Common myeloid progenitor, CD34-positive (primary cell): ENCODE results near the gene LRP8.

Source experiments
- CTCF ChIA-PET: fragments of 350-600 bp; sonication (Branson Sonifier 250); formaldehyde crosslinking; loops from one replicate; lab custom pipeline; 2021; ENCODE audit warnings: antibody characterized with exemption; lab: Charles Lee
- POLR2A ChIA-PET: fragments of 350-600 bp; sonication (Branson Sonifier 250); formaldehyde crosslinking; loops from one replicate; lab custom pipeline; 2021; ENCODE audit warnings: antibody characterized with exemption; lab: Charles Lee
- DNase-seq, 3 donors: peaks; one replicate each; pipeline versions ENCODE4 v3.0.0 to v3.0.0-alpha.2; 2013
- H3K27ac ChIP-seq, 2 experiments: 1 replicate in 1 of 2; 2 replicates in 1 of 2; pipeline ENCODE4 v1.7.0; 2013; ENCODE audit warnings: inconsistent platforms in 2 of 2, low read length in 2 of 2, mild to moderate bottlenecking in 2 of 2, low read depth in 1 of 2, moderate library complexity in 1 of 2; ENCODE audit not compliant: severe bottlenecking in 2 of 2, insufficient read depth in 1 of 2, poor library complexity in 1 of 2
- H3K27me3 ChIP-seq, 5 experiments: replicated peaks in 2 of 5; 1 replicate in 3 of 5; 2 replicates in 2 of 5; pipeline versions ENCODE4 v1.6.1 to v1.7.0; 2013; ENCODE audit warnings: low read length in 4 of 5, mild to moderate bottlenecking in 2 of 5, moderate library complexity in 2 of 5, inconsistent platforms in 1 of 5; ENCODE audit not compliant: insufficient read depth in 5 of 5, control insufficient read depth in 4 of 5
- H3K36me3 ChIP-seq, 4 experiments: 1 replicate in 2 of 4; 2 replicates in 2 of 4; pipeline versions ENCODE4 v1.6.1 to v1.7.0; 2013; ENCODE audit warnings: low read length in 3 of 4, control low read depth in 1 of 4, mild to moderate bottlenecking in 1 of 4; ENCODE audit not compliant: control insufficient read depth in 4 of 4, insufficient read depth in 4 of 4
- H3K4me1 ChIP-seq, 4 experiments: 1 replicate in 3 of 4; 2 replicates in 1 of 4; pipeline versions ENCODE4 v1.6.1 to v1.7.1; 2013; ENCODE audit warnings: low read length in 3 of 4, mild to moderate bottlenecking in 3 of 4, control low read depth in 1 of 4, inconsistent platforms in 1 of 4, moderate library complexity in 1 of 4; ENCODE audit not compliant: control insufficient read depth in 4 of 4, insufficient read depth in 4 of 4; ENCODE audit errors: control extremely low read depth in 1 of 4
- H3K4me3 ChIP-seq, 7 experiments: 1 replicate in 4 of 7; 2 replicates in 3 of 7; pipeline versions ENCODE4 v1.5.1 to v1.7.0; 2013; ENCODE audit warnings: mild to moderate bottlenecking in 7 of 7, low read length in 6 of 7, moderate library complexity in 6 of 7, inconsistent platforms in 2 of 7, low read depth in 2 of 7, control low read depth in 1 of 7; ENCODE audit not compliant: insufficient read depth in 4 of 7, control insufficient read depth in 1 of 7; ENCODE audit errors: extremely low read depth in 1 of 7
- H3K9me3 ChIP-seq, 5 experiments: 1 replicate in 4 of 5; 2 replicates in 1 of 5; pipeline versions ENCODE4 v1.6.1 to v1.7.1; 2013; ENCODE audit warnings: low read length in 4 of 5, mild to moderate bottlenecking in 2 of 5, inconsistent platforms in 1 of 5, low read depth in 1 of 5, moderate library complexity in 1 of 5; ENCODE audit not compliant: control insufficient read depth in 4 of 5, insufficient read depth in 2 of 5; ENCODE audit errors: control extremely low read depth in 1 of 5
- WGBS: methylation state at CpG from one replicate; pipeline ENCODE4 v1.1.5; 2013; ENCODE audit not compliant: insufficient coverage; 5-methylcytosine and 5-hydroxymethylcytosine counted together

LRP8 gene

GRCh38 chr1:53277326-53277725 is 50.5 kb downstream of the LRP8 start:
- DNase-seq = no peak
- ChIA-PET CTCF (interaction anchor here (0.9 to 7.1 kb wide), 16 partner anchors 9 to 196 kb away, joined by 3 to 124 read pairs (median 8); no protein-coding TSS in a partner anchor), POLR2A (no interaction called here)
- 92% methylated on average over 5 of the region's 5 CpGs for WGBS
- Histone ChIP-seq H3K4me1 (peaks cover 0 to 9% (median 0%) of the 10 kb centered on the region in 4 experiments), H3K4me3 (no peak overlapping the region), H3K27me3 (no peaks in the 10 kb centered on the region), H3K36me3 (peaks cover 2 to 94% (median 40%) of the 10 kb centered on the region in 4 experiments), H3K27ac (no peak overlapping the region), H3K9me3 (no peaks in the 10 kb centered on the region)

- H3K4me3 ChIP-seq = no peak overlapping the region
- H3K4me1 ChIP-seq = peaks cover 0 to 9% (median 0%) of the 10 kb centered on the region in 4 experiments
- no peak overlapping the region for H3K27ac ChIP-seq
- CTCF ChIA-PET = interaction anchor here (0.9 to 7.1 kb wide), 8 partner anchors 8 to 117 kb away, joined by 3 to 124 read pairs (median 13); no protein-coding TSS in a partner anchor
- WGBS = 98% methylated on average over 46 of the region's 46 CpGs
- H3K27me3 ChIP-seq = no peaks in the 10 kb centered on the region
- peaks cover 2 to 94% (median 41%) of the 10 kb centered on the region in 4 experiments for H3K36me3 ChIP-seq
- no peak for DNase-seq
- no peaks in the 10 kb centered on the region for H3K9me3 ChIP-seq
- POLR2A ChIA-PET = no interaction called here
Measured at GRCh38 chr1:53276902-53277281, 51.0 kb downstream of the LRP8 start.

DNA sequence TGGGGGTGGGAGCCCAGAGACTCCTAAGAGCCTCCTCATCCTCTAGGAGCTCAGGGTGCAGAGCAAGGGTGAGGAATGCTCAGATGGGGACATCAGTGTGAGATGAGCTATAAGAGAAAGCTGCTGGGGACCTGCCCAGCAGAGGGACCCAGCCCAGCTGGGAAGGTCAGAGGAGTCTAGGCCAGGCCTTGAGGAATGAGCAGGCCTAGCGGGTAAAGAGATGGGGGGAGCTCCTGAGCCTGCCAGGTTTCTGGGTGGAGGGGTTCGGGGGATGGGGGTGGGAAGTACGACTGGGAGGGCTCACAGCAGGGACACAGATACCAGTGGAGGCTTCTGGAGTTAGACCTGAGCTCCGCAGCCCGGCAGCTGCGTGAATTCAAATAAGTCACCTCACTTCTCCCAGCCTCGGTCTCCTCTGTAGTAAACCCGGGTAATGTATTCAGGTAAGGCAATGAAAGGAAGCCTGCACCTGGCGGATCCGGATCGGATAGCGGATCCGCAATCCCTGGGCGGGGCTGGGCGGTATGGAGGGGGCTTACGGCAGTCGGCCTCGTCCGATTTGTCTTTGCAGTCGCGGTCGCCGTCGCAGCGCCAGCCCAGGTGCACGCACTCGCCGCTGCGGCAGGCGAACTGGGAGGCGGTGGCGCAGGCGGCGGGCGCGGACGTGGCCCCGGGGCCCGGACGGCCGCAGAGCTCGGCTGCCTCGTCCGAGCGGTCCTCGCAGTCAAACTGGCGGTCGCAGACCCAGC is 51.5 kb downstream of the LRP8 start:
- ChIA-PET POLR2A (no interaction called here), CTCF (interaction anchor here (0.6 to 7.1 kb wide), 4 partner anchors 44 to 121 kb away, joined by 3 to 79 read pairs (median 7); no protein-coding TSS in a partner anchor)
- peaks cover 2 to 94% (median 40%) of the 10 kb centered on the region in 4 experiments for H3K36me3 ChIP-seq
- 97% methylated on average over 48 of the region's 48 CpGs for WGBS
- no peak overlapping the region for H3K4me3 ChIP-seq
- DNase-seq = no peak
- H3K4me1 ChIP-seq = peaks cover 0 to 9% (median 0%) of the 10 kb centered on the region in 4 experiments
- no peaks in the 10 kb centered on the region for H3K9me3 ChIP-seq
- no peaks in the 10 kb centered on the region for H3K27me3 ChIP-seq
- no peak overlapping the region for H3K27ac ChIP-seq

DNA sequence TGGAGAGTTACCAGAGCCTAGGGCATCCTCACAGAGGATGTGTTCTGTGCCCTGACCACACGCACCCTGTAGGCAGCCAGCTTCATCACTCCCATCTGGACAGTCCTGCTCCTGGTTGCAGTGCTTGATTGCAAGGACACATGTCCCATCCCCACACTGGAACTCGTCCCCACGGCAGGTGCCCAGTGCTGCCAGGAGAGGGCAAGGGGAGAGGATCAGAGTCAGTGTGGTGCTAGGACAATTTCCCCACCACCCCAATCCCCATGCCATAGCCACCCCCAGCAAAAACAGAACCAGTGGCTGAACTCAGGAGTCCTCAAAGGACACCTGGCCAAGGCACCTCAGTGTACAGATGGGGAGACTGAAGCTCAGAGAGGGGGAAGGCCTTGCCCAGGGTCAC is 52.3 kb downstream of the LRP8 start:
- H3K36me3 ChIP-seq = peaks cover 4 to 94% (median 41%) of the 10 kb centered on the region in 4 experiments

DNA sequence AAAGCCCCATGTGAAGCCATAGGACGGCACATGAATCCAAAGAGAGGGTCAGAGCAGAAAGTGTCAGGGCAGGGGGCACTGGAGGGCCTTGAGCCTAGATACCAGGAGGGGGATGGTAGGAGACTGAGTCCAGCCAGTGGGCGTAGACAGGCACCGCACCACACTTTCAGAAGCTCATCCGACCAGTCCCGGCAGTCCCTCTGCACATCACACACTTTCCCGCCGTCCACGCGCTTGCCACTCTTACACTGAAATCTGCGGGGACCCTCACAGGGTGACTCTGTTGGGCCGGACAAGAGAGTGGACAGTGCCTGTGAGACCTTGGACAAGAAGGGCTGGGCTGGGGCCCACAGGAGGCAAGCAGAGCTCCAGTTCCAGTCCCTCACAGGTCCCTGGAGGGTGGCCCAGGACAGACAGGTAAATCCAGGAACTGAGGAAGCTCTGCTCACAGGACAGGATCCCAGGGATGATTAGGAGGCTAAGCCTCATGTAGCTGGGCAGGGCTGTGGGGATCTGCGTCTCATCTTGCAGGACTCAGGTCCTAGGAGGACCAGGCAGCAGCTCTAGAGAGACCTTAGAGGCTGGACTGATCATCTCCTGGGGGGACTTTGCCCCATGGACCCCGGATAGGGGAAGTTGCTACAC is 53.2 kb downstream of the LRP8 start:
- WGBS = 92% methylated on average over 11 of the region's 13 CpGs
- Histone ChIP-seq H3K27ac (no peak overlapping the region), H3K36me3 (peaks cover 2 to 95% (median 39%) of the 10 kb centered on the region in 4 experiments), H3K4me1 (peaks cover 0 to 9% (median 0%) of the 10 kb centered on the region in 4 experiments), H3K27me3 (no peaks in the 10 kb centered on the region), H3K4me3 (no peak overlapping the region), H3K9me3 (no peaks in the 10 kb centered on the region)
- ChIA-PET CTCF (interaction anchor here (1.0 to 7.1 kb wide), 4 partner anchors 8 to 119 kb away, joined by 3 to 79 read pairs (median 4); no protein-coding TSS in a partner anchor), POLR2A (no interaction called here)
- no peak for DNase-seq

More for the DNA sequence above, 52.3 kb downstream of the LRP8 start:
- peaks cover 0 to 9% (median 0%) of the 10 kb centered on the region in 4 experiments for H3K4me1 ChIP-seq
- H3K27ac ChIP-seq = no peak overlapping the region
- H3K4me3 ChIP-seq = no peak overlapping the region
- no peak for DNase-seq
- CTCF ChIA-PET = interaction anchor here (0.7 to 7.1 kb wide), 5 partner anchors 9 to 118 kb away, joined by 3 to 79 read pairs (median 5); no protein-coding TSS in a partner anchor
- no peaks in the 10 kb centered on the region for H3K9me3 ChIP-seq
- POLR2A ChIA-PET = no interaction called here
- H3K27me3 ChIP-seq = no peaks in the 10 kb centered on the region
- 88% methylated on average over 1 of the region's 3 CpGs for WGBS

DNA sequence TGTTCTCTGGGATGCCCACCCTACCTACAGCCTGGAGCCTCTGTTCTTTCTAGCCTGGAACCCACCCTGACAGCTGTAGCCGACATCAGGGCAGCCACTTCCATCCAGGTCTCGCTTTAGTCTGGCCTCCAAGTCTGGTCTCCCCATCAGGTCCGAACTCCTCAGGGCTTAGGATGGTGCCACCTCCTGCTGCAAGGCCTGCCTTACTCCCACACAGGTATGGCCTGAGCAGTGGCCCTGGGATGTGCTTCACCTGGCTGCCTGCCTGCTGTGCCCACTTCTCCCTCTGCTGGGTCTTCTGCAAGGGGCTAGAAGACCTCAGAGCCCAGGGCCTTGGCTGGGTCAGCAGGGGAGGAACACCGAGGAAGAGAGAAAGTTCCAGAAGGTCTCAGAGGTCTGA is 53.8 kb downstream of the LRP8 start:
- WGBS = 94% methylated on average over 4 of the region's 4 CpGs
- no peaks in the 10 kb centered on the region for H3K9me3 ChIP-seq
- no peak for DNase-seq
- H3K4me3 ChIP-seq = no peak overlapping the region
- H3K27ac ChIP-seq = no peak overlapping the region
- H3K4me1 ChIP-seq = peaks cover 0 to 9% (median 0%) of the 10 kb centered on the region in 4 experiments
- ChIA-PET POLR2A (no interaction called here), CTCF (interaction anchor here (1.2 to 7.1 kb wide), 3 partner anchors 11 to 120 kb away, joined by 3 to 79 read pairs (median 4); no protein-coding TSS in a partner anchor)
- H3K36me3 ChIP-seq = peaks cover 2 to 92% (median 39%) of the 10 kb centered on the region in 4 experiments
- H3K27me3 ChIP-seq = no peaks in the 10 kb centered on the region
